CMK (cell line): ENCODE results near the gene ACTN1.

Source experiments
- DNase-seq: peaks from one replicate; pipeline ENCODE4 v3.0.0-alpha.2; 2010; ENCODE audit warnings: low read depth

Gene ACTN1

GRCh38 chr14:68936476-68936875 lies 42.6 kb downstream of the ACTN1 start:
- no peak for DNase-seq

GRCh38 chr14:68935761-68936214 lies 43.3 kb downstream of the ACTN1 start:
- no peak for DNase-seq

- DNase-seq: no peak
Observed at GRCh38 chr14:68934066-68934465, 45.0 kb downstream of the ACTN1 start.

GRCh38 chr14:68932686-68933085 lies 46.4 kb downstream of the ACTN1 start:
- DNase-seq: no peak

GRCh38 chr14:68932231-68932630 lies 46.9 kb downstream of the ACTN1 start:
- no peak for DNase-seq

GRCh38 chr14:68931474-68932051 lies 47.5 kb downstream of the ACTN1 start:
- DNase-seq: no peak

GRCh38 chr14:68931063-68931462 lies 48.0 kb downstream of the ACTN1 start:
- no peak for DNase-seq

GRCh38 chr14:68929623-68930307 lies 49.3 kb downstream of the ACTN1 start:
- no peak for DNase-seq

- DNase-seq: no peak
Observed at GRCh38 chr14:68928770-68929550, 50.1 kb downstream of the ACTN1 start.

- DNase-seq: no peak
Observed at GRCh38 chr14:68927956-68928675, 51.0 kb downstream of the ACTN1 start.

- DNase-seq: no peak
Observed at GRCh38 chr14:68927089-68927488, 52.0 kb downstream of the ACTN1 start.

- no peak for DNase-seq
Observed at GRCh38 chr14:68926236-68926635, 52.9 kb downstream of the ACTN1 start.

GRCh38 chr14:68925373-68925772 lies 53.7 kb downstream of the ACTN1 start:
- no peak for DNase-seq

- no peak for DNase-seq
Observed at GRCh38 chr14:68924186-68925158, 54.6 kb downstream of the ACTN1 start.

- DNase-seq: no peak
Observed at GRCh38 chr14:68922886-68923285, 56.2 kb downstream of the ACTN1 start.

- DNase-seq: no peak
Observed at GRCh38 chr14:68922201-68922621, 56.9 kb downstream of the ACTN1 start.

- DNase-seq: no peak
Observed at GRCh38 chr14:68921666-68922065, 57.4 kb downstream of the ACTN1 start.

GRCh38 chr14:68921049-68921448 lies 58.1 kb downstream of the ACTN1 start:
- no peak for DNase-seq

GRCh38 chr14:68919129-68919927 lies 59.8 kb downstream of the ACTN1 start:
- DNase-seq: no peak

GRCh38 chr14:68918612-68919011 lies 60.5 kb downstream of the ACTN1 start:
- no peak for DNase-seq
